NCI-H1436 treated with DMSO at 0.1 percent for 48 hours (cell line): Measurements from ENCODE around the gene C13orf42.
A peak's percentile ranks its signal among the peaks of the same experiment; 100 is the strongest.

Source experiments
- DNase-seq: peaks from one replicate; lab custom pipeline; 2025; lab: John Stamatoyannopoulos, UW

C13orf42 gene

GRCh38 chr13:51065372-51066090 is 45.5 kb downstream of the C13orf42 start:
- no peak for DNase-seq

DNA sequence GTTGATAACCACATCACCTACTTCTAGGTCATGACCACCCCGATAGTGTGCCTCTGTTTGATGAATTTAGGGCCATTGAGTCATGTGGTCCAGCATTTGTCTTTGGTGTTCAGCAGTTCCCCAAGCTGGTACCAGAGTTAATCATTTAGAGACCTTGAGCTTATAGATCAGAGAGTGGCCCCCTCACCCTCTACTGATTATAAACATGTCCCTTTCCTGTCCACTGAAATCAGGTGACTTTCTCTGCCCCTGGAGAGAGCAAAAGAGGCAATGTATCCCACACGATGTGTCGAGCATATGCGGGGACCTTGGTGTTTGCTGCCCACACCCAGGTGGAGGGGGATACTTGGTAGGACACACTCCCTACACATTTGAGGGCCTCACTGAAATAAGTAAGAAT is 46.3 kb downstream of the C13orf42 start:
- no peak for DNase-seq

DNA sequence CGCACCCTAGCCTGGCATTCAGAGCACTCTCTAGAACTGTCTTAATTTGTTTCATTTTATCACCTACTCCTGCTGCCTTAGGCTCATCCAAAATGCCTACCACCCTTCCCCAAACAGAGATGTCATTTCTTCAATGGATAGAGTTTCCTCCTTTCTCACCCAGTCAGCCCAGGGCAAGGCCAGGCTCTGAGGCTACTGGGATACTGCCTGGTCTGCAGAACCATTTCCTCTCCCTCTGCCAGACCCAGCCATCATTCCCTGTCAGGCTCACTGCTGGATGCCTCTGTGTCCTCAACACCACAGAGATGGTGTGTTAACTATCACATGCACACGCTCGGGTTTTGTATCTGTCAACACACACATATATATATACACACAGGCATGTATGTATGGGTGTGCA is 47.2 kb downstream of the C13orf42 start:
- no peak for DNase-seq

DNA sequence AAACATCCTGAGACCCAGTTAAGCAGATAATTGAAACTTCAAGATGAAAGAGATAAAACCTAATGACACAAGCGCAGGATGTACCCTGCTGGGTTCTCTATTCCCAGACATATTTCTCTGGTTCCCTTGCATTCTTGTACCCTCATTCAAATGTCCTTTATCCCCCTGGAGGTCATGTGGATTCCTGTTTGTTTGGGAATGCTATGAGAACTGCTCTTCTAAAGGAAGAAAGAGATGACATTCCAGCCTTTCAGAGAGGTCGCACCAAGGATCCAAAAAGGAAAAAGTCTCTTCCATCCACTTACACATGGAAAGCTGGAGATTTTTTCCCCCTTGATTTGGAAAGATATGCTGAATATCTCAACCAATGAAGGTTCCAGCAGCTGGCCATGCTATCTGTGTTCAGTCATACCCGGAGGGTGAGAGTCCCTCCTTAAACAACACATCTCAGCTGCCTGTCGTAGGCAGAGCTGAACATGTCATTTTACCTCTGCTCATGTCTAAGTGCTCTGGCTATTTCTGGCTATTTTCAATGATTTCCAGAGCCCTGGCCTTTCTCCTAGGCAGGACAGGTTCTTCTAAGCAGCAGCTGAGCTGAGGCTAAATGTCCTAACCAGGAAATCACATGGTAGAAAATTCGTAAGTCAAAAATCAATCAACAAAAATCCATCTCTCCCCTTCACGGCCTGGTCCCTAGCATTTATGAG is 52.5 kb downstream of the C13orf42 start:
- DNase-seq = no peak

GRCh38 chr13:51057906-51058305 is 53.2 kb downstream of the C13orf42 start:
- DNase-seq = no peak

- DNase-seq = no peak
Measured at GRCh38 chr13:51057001-51057400, 54.1 kb downstream of the C13orf42 start.

DNA sequence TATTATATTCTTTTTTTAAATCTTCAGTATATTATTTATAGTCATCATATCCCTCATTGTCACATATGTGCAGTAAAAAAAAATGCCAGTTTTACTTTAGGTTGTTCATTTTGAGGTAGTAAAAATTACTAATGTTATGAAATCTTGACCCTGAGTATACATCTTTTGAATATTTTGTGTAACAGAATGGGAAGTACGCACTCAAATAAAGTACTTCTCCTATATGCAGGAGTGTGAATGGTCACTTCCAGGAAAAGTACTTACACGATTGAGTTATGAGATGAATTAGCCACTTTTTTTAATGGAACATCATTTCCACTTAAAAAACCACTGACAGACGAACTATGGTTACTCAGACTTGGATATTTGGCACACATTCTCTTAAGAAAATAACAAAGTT is 58.5 kb downstream of the C13orf42 start:
- no peak for DNase-seq

- no peak for DNase-seq
Measured at GRCh38 chr13:51050021-51050830, 60.8 kb downstream of the C13orf42 start.

DNA sequence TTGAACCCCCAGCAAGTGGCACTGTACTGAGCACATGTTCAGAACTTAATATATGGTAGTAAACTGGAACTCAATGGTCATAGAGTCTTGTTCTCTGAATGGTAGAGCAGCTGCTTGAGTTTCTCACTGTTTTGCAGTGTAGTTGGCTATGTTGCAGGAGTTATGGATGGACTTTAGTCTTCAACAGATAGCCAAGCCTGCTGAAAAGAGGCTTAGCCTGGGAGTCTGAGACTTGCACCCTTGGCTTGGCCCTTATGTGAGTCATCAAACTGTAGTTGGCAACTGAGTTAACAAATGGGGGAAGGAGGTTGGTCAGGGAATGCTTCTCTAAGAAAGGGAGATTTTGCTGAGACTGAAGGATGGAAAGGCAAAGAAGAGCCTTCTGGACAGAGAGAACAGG is 62.5 kb downstream of the C13orf42 start:
- no peak for DNase-seq

- DNase-seq = no peak
Measured at GRCh38 chr13:51048166-51048461, 63.0 kb downstream of the C13orf42 start.

DNA sequence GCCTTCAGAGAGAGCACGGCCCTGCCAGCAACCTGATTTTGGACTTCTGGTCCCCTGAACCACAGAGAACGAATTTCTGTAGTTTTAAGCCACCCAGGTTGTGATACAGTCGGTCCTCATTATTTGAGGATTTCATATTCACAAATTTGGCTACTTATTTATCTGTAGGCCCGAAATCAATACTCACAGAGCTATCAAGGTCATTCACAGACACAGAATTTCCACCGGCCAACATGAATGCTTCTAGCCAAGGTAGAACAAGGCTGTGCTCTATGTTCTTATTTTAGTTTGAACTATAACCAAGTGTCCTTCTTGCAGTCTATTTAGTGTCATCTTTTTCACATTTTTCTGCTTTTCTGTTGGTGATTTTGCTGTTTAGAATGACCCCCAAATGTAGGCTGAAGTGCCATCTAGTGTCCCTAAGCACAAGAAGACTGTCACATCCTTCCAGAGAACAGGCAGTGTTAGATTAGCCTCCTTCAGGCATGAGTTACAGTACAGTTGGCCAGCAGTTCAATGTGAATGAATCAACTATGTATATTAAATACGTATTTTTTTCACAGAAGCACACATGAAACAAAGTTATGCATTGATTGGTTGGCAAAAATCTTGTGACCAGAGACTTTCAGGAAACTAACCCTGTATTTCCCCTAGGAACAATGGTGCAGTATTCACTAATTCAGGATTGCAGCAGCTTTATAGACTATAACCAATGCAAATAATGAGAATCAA is 63.5 kb downstream of the C13orf42 start:
- DNase-seq = no peak

DNA sequence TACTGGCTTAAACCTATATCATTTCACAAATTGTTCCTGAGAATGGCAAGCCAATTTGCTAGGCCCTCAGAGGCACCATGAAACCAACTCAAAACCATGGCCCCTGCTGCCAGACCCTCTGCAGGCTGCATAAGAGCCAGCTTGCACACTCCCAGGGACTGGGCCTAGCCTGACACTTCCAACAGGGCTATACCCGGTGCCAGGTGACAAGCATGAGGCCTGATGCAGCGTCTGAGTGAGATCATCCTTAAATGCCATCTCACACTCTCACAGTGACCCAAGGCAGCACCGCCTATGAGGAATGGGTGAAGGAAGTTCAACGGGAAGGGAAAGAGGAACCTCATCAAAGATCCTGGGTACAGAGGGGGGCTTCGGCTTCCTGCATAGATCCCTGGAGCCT is 65.6 kb downstream of the C13orf42 start:
- DNase-seq = no peak

DNA sequence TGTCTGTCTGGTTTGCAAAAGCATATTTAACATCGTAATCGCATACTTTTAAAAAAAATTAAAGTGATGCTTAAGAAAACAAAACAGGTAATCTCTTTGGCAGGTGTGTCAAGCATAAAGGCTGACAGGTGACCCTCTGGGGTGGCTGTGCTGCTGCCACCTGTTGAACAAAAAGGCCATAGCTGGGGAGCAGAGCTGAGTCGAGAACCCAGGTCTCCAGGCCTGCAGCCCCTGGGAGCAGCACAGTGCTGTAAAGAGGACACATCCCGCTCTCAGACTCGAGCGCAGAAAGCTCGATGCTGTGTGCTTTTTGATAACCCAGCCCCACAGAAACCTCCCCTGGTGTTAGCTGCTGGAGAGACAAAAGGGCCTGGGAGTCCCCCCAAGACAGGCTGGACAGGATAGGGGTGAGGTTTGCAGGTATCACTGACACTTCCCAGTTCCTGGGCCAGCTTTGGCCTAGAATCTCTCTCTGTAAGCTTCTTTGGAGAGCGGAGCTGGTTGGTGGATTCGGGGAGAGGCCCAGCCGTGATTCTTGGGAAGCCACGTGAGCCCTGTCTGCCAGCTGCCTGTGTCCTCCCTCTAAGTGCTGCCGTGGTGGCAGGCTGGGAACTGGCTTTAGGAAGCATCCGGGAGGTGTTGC is 66.9 kb downstream of the C13orf42 start:
- no peak for DNase-seq

GRCh38 chr13:51043310-51043709 is 67.8 kb downstream of the C13orf42 start:
- no peak for DNase-seq

DNA sequence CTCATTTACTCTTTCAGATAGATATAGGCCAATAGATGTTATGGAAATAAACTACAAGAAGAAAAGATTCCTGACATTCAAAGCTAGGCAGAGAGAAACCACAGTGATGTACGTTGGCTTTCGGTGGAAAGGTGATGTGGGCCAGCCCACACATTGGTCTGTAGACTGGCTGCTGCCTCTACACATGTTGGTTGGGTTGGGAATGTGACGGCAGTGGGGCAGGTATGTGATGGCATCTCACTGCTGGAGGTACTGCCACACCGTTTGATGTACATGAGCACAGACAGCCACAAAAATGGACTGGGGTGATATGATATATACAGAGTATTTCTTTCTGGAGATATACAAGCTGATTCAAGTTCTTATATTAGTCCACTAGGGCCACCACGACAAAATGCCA is 69.4 kb downstream of the C13orf42 start:
- no peak for DNase-seq

- peak; percentile 13 for DNase-seq
Measured at GRCh38 chr13:51041126-51041525, 69.9 kb downstream of the C13orf42 start.

- DNase-seq = no peak
Measured at GRCh38 chr13:51040431-51040830, 70.6 kb downstream of the C13orf42 start.

DNA sequence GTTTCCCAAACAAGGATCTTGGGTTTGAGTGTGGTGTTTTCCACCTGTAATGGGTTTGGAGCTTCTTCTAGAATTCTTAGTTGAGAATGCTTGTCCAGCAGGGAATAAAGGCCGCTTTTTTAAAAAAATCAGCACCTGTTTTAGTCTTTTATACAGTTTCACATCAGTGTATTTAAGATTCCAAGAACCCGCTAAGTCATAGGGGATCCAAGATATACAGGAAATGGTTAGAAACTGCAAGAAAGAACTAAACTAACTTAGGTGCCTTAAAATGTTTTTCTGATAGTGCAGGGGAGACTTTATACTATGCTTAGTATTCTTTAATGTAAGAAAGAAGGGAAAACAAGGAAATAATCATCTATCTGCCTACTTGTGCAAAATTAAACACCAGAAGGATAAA is 74.7 kb downstream of the C13orf42 start:
- no peak for DNase-seq

DNA sequence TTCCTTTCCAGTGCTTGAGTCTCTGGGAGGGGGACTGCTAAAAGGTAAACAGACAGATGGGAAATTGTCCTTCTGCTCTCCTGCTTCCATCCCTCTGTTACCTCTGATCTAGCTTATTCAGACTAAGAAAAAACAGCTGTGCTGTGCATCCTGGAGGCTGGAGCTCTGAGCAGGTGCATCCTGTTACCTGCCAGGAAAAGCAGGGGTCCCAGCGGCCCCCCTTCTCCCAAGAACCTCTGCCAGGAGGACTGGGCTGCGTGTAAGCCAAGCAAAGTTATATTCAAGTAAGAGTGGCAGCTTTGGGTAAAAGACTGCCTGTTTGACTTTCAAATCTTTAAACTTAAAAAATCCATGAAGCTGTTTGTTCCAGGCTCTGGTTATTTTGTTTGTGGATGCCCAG is 75.1 kb downstream of the C13orf42 start:
- DNase-seq = no peak

GRCh38 chr13:51035469-51035868 is 75.6 kb downstream of the C13orf42 start:
- DNase-seq = no peak

GRCh38 chr13:51034906-51035305 is 76.2 kb downstream of the C13orf42 start:
- no peak for DNase-seq
